NB4 (cell line): ENCODE results near the gene MAP3K7.
"Not testable (repeated sequence)": the region's sequence is repeated elsewhere in the genome, so short reads cannot be mapped to it uniquely, and the experiment has no call there.

ENCODE experiments used
- DNase-seq: peaks from one replicate; pipeline ENCODE4 v3.0.0; 2010; ENCODE audit warnings: low read depth
- H3K4me3 ChIP-seq: one replicate; pipeline ENCODE4 v1.5.1; 2011; ENCODE audit warnings: mild to moderate bottlenecking, low read depth, low read length, moderate library complexity
- CTCF ChIP-seq: IDR thresholded peaks from one replicate; pipeline ENCODE4 v1.5.1; 2012; ENCODE audit warnings: low read depth, low read length
- MAX ChIP-seq: IDR thresholded peaks from 2 replicates; pipeline ENCODE4 v1.6.1; 2011; ENCODE audit warnings: low read depth, low read length
- MYC ChIP-seq: IDR thresholded peaks from 2 replicates; pipeline ENCODE4 v1.6.1; 2011; ENCODE audit warnings: low read depth, low read length
- POLR2A ChIP-seq: IDR thresholded peaks from 2 replicates; pipeline ENCODE4 v1.6.1; 2011; ENCODE audit warnings: mild to moderate bottlenecking; ENCODE audit not compliant: insufficient read length; ENCODE audit errors: extremely low read depth

MAP3K7 gene

DNA sequence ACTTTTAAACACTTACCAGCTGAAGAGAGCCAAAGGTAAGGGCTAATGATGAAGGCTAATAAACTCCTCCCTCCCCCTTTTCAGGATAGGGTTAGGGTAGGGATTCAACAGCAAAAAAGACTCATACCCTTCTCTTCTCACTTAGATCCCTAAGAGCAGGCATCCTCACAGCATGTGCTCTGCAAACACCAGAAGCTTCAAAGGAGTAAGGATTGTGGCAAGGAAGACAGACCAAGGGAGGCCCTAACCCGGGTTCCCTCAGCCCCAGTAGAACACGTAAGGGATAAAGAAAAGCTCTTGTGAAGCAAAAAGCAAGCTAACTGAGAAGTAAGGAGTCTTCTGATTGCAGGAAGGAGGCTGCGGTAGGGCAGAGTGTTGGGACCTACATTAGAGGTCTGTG is 11.6 kb downstream of the MAP3K7 start:
- DNase-seq = no peak
- no peak overlapping the region for H3K4me3 ChIP-seq
- TF ChIP-seq POLR2A (no peak), CTCF (no peak), MYC (no peak), MAX (no peak)

- H3K4me3 ChIP-seq = no peak overlapping the region
- TF ChIP-seq MYC (no peak), POLR2A (no peak), MAX (no peak), CTCF (no peak)
- peak; percentile 13 for DNase-seq
Measured at GRCh38 chr6:90574610-90575009, 12.3 kb downstream of the MAP3K7 start.

DNA sequence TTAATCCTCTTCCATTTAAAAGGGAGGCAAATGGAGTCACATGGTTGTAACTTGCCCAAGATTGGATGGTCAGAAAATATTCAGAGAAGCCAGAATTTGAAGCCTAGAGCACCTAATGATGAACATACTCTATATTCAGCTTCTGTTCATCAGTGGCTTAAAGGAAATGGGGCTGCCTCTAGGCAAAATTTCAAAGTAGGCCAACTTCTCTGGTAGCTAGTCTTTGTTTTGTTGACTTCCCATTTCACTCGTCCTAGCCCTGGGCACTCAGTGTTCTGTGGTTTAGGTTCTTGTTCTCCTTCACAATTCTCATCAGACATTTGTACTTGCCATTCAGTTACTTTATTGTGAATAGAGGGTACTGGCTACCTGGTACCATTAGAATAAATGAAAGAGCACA is 13.2 kb downstream of the MAP3K7 start:
- H3K4me3 ChIP-seq = no peak overlapping the region
- no peak for DNase-seq
- no peak for TF ChIP-seq POLR2A
- TF ChIP-seq CTCF = no peak
- no peak for TF ChIP-seq MYC
- TF ChIP-seq MAX = no peak

GRCh38 chr6:90572856-90573255 is 14.0 kb downstream of the MAP3K7 start:
- TF ChIP-seq MAX (no peak), POLR2A (no peak)
- H3K4me3 ChIP-seq = no peak overlapping the region
- DNase-seq = no peak

DNA sequence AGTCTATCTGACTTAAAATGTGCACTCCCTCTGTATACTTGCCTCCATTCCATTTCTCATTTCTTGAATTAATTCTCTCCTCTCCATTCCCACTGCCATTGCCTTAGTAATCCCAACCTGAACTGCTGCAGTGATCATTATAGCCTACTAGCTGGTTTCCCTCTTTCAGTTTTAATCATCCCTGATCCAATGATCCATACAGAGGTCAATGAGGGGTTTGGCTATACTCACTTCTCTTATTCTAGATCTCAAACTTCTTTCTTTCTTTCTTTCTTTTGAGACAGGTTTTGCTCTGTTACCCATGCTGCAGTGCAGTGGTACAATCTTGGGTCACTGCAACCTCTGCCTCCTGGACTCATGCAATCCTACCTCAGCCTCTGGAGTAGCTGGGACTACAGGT is 17.6 kb downstream of the MAP3K7 start:
- no peak for DNase-seq
- no peak overlapping the region for H3K4me3 ChIP-seq
- no peak for TF ChIP-seq MYC

DNA sequence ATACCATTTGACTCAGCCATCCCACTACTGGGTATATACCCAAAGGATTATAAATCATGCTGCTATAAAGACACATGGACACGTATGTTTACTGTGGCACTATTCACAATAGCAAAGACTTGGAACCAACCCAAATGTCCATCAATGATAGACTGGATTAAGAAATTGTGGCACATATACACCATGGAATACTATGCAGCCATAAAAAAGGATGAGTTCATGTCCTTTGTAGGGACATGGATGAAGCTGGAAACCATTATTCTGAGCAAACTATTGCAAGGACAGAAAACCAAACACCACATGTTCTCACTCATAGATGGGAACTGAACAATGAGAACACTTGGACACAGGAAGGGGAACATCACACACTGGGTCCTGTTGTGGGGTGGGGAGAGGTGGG is 19.2 kb downstream of the MAP3K7 start:
- DNase-seq, H3K4me3 ChIP-seq: not testable (repeated sequence)

DNA sequence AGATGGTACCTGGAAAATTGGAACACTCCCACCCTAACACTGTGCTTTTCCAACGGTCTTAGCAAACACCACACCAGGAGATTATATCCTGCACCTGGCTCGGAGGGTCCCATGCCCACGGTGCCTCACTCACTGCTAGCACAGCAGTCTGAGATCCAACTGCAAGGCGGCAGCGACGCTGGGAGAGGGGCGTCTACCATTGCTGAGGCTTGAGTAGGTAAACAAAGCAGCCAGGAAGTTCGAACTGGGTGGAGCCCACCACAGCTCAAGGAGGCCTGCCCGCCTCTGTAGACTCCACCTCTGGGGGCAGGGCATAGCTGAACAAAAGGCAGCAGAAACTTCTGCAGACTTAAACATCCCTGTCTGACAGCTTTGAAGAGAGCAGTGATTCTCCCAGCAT is 24.5 kb downstream of the MAP3K7 start:
- not testable (repeated sequence) for DNase-seq, H3K4me3 ChIP-seq

DNA sequence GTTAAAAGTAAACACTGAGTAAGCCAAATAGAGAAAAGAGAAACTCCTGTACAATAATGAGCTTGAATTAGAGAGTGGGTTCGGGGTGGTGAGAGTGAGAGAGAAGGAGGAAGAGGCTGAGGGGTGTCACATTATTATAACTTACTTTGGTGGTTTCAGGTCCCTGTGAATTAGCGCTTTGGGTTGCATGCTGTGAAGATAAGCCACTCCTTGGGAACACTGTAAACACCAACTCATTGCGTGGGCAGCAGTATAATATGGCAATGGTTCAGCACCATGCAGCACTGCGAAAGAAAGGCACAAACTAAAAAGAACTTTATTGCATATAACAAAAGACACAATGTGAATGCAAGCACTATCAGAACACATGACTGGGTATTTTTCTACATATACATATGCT is 26.9 kb downstream of the MAP3K7 start:
- no peak overlapping the region for H3K4me3 ChIP-seq
- DNase-seq = no peak
- TF ChIP-seq MYC = no peak
- no peak for TF ChIP-seq MAX
- no peak for TF ChIP-seq CTCF
- TF ChIP-seq POLR2A = no peak
